GM23338 (cell line): ENCODE measurements around the gene AP4E1. TPM values are rescaled to one million over a fixed set of nuclear protein-coding genes. Genes with fewer than 3 reads are reported as not detected.

Experiments
- ATAC-seq: fragments of 200-7000 bp; cut with Tn5 transposase; 3 replicates; pipeline ENCODE4 v1.9.1; 2020
- DNase-seq: peaks from one replicate; pipeline ENCODE4 v3.0.0-alpha.2; 2015; ENCODE audit warnings: low spot score
- H2AFZ ChIP-seq: fragments of 200-600 bp; sonication (generic); 2 replicates; pipeline ENCODE4 v1.8.0; 2016; ENCODE audit warnings: antibody characterized with exemption, mild to moderate bottlenecking, moderate library complexity
- H3F3A ChIP-seq: fragments of 200-600 bp; sonication (generic); replicated peaks from 2 replicates; pipeline ENCODE4 v1.8.0; 2017; ENCODE audit warnings: antibody characterized with exemption, mixed run types, low read depth
- H3K27ac ChIP-seq: fragments of 200-600 bp; sonication (generic); 2 replicates; pipeline ENCODE4 v1.6.1; 2016; ENCODE audit warnings: low read depth
- H3K27me3 ChIP-seq: fragments of 200-600 bp; sonication (generic); 2 replicates; pipeline ENCODE4 v1.8.0; 2016; ENCODE audit warnings: mild to moderate bottlenecking, mixed run types, moderate library complexity; ENCODE audit not compliant: insufficient read depth
- H3K36me3 ChIP-seq: fragments of 200-600 bp; sonication (generic); 2 replicates; pipeline ENCODE4 v1.8.0; 2016; ENCODE audit warnings: mild to moderate bottlenecking; ENCODE audit not compliant: insufficient read depth
- H3K4me1 ChIP-seq: fragments of 200-600 bp; sonication (generic); 2 replicates; pipeline ENCODE4 v1.8.0; 2016; ENCODE audit warnings: mild to moderate bottlenecking, moderate library complexity; ENCODE audit not compliant: insufficient read depth
- H3K4me2 ChIP-seq: fragments of 200-600 bp; sonication (generic); 2 replicates; pipeline ENCODE4 v1.7.1; 2017; ENCODE audit warnings: mixed run types
- H3K4me3 ChIP-seq: fragments of 200-600 bp; sonication (generic); 2 replicates; pipeline ENCODE4 v1.6.1; 2016; ENCODE audit warnings: mixed run types
- H3K79me2 ChIP-seq: fragments of 200-600 bp; sonication (generic); replicated peaks from 2 replicates; pipeline ENCODE4 v1.8.0; 2017; ENCODE audit warnings: mild to moderate bottlenecking; ENCODE audit not compliant: insufficient read depth
- H3K9me2 ChIP-seq: fragments of 200-600 bp; sonication (generic); 2 replicates; pipeline ENCODE4 v1.8.0; 2017; ENCODE audit not compliant: insufficient read depth
- H4K20me1 ChIP-seq: fragments of 200-600 bp; sonication (generic); replicated peaks from 2 replicates; pipeline ENCODE4 v1.8.0; 2017; ENCODE audit warnings: mild to moderate bottlenecking; ENCODE audit not compliant: insufficient read depth
- H3K27ac Mint-ChIP-seq: 2 replicates; pipeline ENCODE4 v1.8.0; 2020; ENCODE audit warnings: inconsistent platforms, mild to moderate bottlenecking, moderate library complexity, mixed read lengths
- H3K27me3 Mint-ChIP-seq: 3 replicates; pipeline ENCODE4 v1.8.0; 2022; ENCODE audit warnings: low read depth, mild to moderate bottlenecking, moderate library complexity, mixed read lengths, inconsistent platforms; ENCODE audit not compliant: insufficient read depth, poor library complexity
- H3K36me3 Mint-ChIP-seq: 3 replicates; pipeline ENCODE4 v1.8.0; 2021; ENCODE audit warnings: low read depth, mild to moderate bottlenecking, inconsistent platforms, moderate library complexity, mixed read lengths
- H3K4me1 Mint-ChIP-seq: 3 replicates; pipeline ENCODE4 v1.8.0; 2020; ENCODE audit warnings: mild to moderate bottlenecking, inconsistent platforms, mixed read lengths
- H3K4me3 Mint-ChIP-seq: 3 replicates; pipeline ENCODE4 v1.8.0; 2021; ENCODE audit warnings: moderate library complexity, mild to moderate bottlenecking, inconsistent platforms, mixed read lengths
- H3K9me3 Mint-ChIP-seq: 3 replicates; pipeline ENCODE4 v1.8.0; 2020; ENCODE audit warnings: moderate library complexity, mild to moderate bottlenecking, inconsistent platforms, mixed read lengths
- CREB1 ChIP-seq: fragments of 250-450 bp; sonication (Bioruptor Pico); IDR thresholded peaks from 2 replicates; pipeline ENCODE4 v1.5.0; 2020; ENCODE audit warnings: low read depth, mild to moderate bottlenecking, moderate library complexity
- CTCF ChIP-seq, 2 experiments: fragments of 200-600 bp in 1 of 2; sonication (generic) in 1 of 2; conservative IDR thresholded peaks; 2 replicates each; pipeline versions ENCODE4 v1.5.1 to v1.6.1; 2016 to 2017; ENCODE audit warnings: antibody characterized with exemption in 2 of 2, low read depth in 2 of 2, mild to moderate bottlenecking in 2 of 2, moderate library complexity in 1 of 2
- ETS1 ChIP-seq: IDR thresholded peaks from 2 replicates; pipeline ENCODE4 v1.6.1; 2016; ENCODE audit warnings: antibody characterized with exemption
- EZH2 ChIP-seq: fragments of 200-600 bp; sonication (generic); IDR thresholded peaks from one replicate; pipeline ENCODE4 v1.8.0; 2017; ENCODE audit warnings: antibody characterized with exemption, mild to moderate bottlenecking, low read depth; ENCODE audit not compliant: unreplicated experiment
- EZH2phosphoT487 ChIP-seq: fragments of 200-600 bp; sonication (generic); IDR thresholded peaks from one replicate; pipeline ENCODE4 v1.8.1; 2018; ENCODE audit warnings: antibody characterized with exemption; ENCODE audit not compliant: unreplicated experiment
- JUNB ChIP-seq: IDR thresholded peaks from one replicate; pipeline ENCODE4 v1.6.1; 2016; ENCODE audit warnings: antibody characterized with exemption; ENCODE audit not compliant: unreplicated experiment
- NANOG ChIP-seq: IDR thresholded peaks from 2 replicates; pipeline ENCODE4 v1.6.1; 2016; ENCODE audit warnings: antibody characterized with exemption, borderline replicate concordance
- POLR2AphosphoS5 ChIP-seq: IDR thresholded peaks from 2 replicates; pipeline ENCODE4 v1.6.1; 2016; ENCODE audit warnings: antibody characterized with exemption, low read depth
- REST ChIP-seq: IDR thresholded peaks from one replicate; pipeline ENCODE4 v1.6.1; 2018; ENCODE audit warnings: antibody characterized with exemption; ENCODE audit not compliant: unreplicated experiment
- STAT1 ChIP-seq: IDR thresholded peaks from one replicate; pipeline ENCODE4 v1.6.1; 2016; ENCODE audit warnings: antibody characterized with exemption; ENCODE audit not compliant: unreplicated experiment
- ZNF114 ChIP-seq: fragments of 250-450 bp; sonication (Bioruptor Pico); IDR thresholded peaks from 2 replicates; pipeline ENCODE4 v1.5.0; 2020; ENCODE audit warnings: mild to moderate bottlenecking, moderate library complexity
- ZNF331 ChIP-seq: fragments of 250-450 bp; sonication (Bioruptor Pico); IDR thresholded peaks from 2 replicates; pipeline ENCODE4 v1.5.0; 2020; ENCODE audit warnings: low read depth, mild to moderate bottlenecking, moderate library complexity
- ZNF462 ChIP-seq: fragments of 250-450 bp; sonication (Bioruptor Pico); IDR thresholded peaks from 2 replicates; pipeline ENCODE4 v1.5.0; 2020; ENCODE audit warnings: mild to moderate bottlenecking, moderate library complexity
- polyA plus RNA-seq: library from polyadenylated mRNA; unstranded; fragments of >200 nt; fragmentation: Nextera tagmentation; extraction: Ambion mirVana; gene quantifications from 2 replicates; pipeline ENCODE4 v1.2.1, GENCODE V29; 2016
- total RNA-seq: library from RNA; depleted of rRNA; stranded (reverse); fragments of >200 nt; shearing (Covaris generic); gene quantifications from 2 replicates; pipeline ENCODE4 v1.2.3, GENCODE V29; 2014

Gene AP4E1
- total and polyA plus RNA-seq, 2 experiments from 2014 or later, result 4.4 to 15.4 TPM

- H4K20me1 ChIP-seq, result no peaks in the 10 kb centered on the region
- H3K27ac Mint-ChIP-seq, result no peak overlapping the region
- no peak overlapping the region for H3K4me2 ChIP-seq
- no peaks in the 10 kb centered on the region for H3K27me3 Mint-ChIP-seq
- no peak overlapping the region for H3K4me3 Mint-ChIP-seq
- no peaks in the 10 kb centered on the region for H3K36me3 Mint-ChIP-seq
- no peaks in the 10 kb centered on the region for H3K79me2 ChIP-seq
- TF ChIP-seq EZH2phosphoT487 (no peak), EZH2 (no peak), ZNF114 (no peak), NANOG (no peak), STAT1 (no peak), REST (no peak), CTCF (conservative IDR thresholded peaks at IDR 0.05; ENCODE audit: low read depth in 2 of 2) (no peak), JUNB (no peak), ETS1 (no peak), ZNF462 (CRISPR knock-in tag) (no peak), ZNF331 (CRISPR knock-in tag) (no peak), CREB1 (CRISPR knock-in tag) (no peak), POLR2AphosphoS5 (no peak)
- no peaks in the 10 kb centered on the region for H3K9me2 ChIP-seq
- no peak overlapping the region for H2AFZ ChIP-seq
- H3F3A ChIP-seq, result no peaks in the 10 kb centered on the region
- no peaks in the 10 kb centered on the region for H3K27me3 ChIP-seq
- DNase-seq, result no peak
- H3K9me3 Mint-ChIP-seq, result no peaks in the 10 kb centered on the region
- no peak for ATAC-seq
- H3K4me3 ChIP-seq, result no peak overlapping the region
- no peaks in the 10 kb centered on the region for H3K4me1 ChIP-seq
- peaks cover 8% of the 10 kb centered on the region; the same call in 2 of the 3 replicates for H3K4me1 Mint-ChIP-seq
- H3K27ac ChIP-seq, result no peak overlapping the region
- no peaks in the 10 kb centered on the region for H3K36me3 ChIP-seq
These were observed 85.1 kb downstream of the AP4E1 start for GRCh38 chr15:50993598-50993997.
